Measurements from ENCODE around the gene AGXT2.
"Not testable (repeated sequence)": the region's sequence is repeated elsewhere in the genome, so short reads cannot be mapped to it uniquely, and the experiment has no call there.

Gene AGXT2

DNA sequence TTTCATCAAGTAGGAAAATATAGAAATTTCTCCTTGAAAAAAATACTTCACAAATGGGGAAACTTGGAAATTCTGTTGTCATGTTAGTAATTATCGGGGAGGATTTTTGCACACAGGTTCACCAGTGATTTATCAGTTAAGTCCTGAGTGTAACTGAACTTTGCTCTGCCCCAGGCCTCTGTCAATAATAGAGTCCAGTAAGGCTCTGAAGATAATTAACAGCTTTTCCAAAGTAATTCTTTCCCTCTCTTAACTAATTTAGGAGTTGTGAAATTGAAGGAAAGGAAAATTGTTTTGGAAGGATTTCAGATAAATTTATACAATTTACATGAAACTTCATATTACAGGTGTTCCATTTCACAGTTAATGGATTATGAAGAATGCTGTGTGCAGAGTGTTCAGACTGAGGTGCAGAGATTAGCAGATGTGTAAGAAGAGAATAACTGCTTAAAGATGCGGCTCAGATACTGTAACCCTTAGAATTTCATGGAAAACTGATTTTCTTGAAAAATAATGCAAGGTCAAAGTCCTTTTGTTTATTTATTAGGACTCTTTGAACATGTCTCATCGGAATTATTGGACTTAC, 2.9 kb upstream of the AGXT2 start:
- no peak for DNase-seq

DNA sequence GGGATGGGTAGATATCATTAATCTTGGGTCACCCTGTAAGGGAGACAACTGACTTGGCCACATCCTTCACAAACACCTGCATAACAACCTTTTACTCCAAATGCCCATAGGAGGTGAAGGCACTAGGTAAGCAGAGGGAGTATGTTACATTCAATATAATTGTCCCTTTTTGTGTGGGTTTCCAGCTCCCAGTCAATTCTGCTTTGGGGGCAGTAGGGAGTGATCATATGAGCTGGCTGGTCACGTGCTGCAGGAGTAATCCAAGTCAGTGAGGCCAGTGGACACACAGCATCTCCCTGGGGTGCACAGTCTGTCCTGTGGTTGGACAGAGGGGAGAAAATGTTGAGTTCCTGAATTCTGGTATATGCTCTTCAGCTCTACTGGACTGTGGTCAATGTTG, 1.2 kb upstream of the AGXT2 start:
- no peak for DNase-seq

DNA sequence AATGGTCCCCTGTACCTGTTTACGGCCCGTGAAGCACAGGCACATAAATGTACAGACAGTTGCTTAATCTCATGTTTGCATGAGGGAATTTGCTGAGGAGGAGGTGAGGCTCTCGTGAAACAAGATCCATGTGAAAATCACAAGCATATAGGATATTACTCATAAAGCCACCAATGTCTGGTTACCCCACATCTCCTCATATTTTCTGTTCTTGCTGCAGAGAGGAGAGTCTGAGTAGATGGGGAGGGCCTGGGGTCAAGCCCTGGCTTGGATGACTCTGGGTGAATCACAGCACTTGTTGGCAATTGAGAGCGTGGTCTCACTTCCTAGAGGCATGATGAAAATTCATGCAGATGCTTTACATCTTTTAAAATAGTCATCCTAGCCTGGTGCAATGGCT, 975 bp downstream of the AGXT2 start:
- DNase-seq: no peak

DNA sequence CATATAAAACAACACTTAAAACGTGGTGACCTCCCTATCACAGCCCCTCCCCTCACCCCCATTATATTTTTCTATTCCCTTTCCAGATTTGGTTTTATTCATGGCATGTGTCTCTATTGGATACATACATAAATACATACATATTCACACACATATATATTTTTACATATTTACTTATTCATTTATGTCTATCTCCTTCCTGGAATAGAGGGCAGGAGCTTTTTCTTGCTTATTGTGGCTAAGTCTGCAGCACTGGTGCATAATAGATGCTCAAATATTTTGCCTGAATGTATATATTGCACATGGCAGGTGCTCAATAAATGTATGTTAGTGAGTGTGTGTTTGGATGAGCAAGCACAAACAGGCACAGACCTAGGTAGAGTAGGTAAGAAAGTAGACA, 2.5 kb downstream of the AGXT2 start:
- DNase-seq: no peak

DNA sequence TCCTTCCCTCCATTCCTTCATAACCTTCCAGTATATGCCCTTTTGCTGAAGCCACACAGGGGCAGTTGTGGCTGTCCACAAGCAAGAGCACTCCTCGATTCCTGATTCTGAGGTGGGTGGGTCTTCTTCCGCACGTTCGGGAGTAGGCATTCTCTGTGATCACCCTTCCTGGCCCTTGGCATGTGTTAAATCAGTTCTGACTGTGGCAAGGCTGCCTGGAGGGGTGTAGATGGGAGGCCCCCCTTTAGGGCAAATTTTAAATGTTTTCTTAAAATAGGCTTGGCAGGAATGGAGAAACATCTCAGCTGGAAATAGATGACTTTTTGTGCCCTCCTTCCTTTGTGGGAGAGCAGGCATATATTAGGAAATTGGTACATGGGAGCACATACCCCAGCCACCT, 3.1 kb downstream of the AGXT2 start:
- no peak for DNase-seq

DNA sequence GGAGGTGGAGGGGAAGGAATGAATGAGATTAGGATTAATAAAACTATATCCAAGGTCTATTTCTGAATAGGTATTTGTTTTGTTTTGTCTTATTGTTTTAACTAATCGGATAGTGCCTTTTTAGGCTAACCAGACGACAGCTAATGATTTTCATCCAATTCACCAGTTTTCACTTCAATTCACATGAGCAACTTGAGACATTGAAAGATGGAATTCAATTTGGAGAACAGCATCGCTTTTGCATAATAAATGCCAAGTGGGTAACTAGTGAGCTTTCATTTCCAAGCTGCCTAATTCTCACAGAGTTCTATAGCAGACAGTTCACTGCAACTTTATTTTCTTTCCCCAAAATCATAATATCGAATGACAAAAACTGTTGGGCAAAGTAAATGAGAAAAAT, 5.0 kb downstream of the AGXT2 start:
- no peak for DNase-seq

DNA sequence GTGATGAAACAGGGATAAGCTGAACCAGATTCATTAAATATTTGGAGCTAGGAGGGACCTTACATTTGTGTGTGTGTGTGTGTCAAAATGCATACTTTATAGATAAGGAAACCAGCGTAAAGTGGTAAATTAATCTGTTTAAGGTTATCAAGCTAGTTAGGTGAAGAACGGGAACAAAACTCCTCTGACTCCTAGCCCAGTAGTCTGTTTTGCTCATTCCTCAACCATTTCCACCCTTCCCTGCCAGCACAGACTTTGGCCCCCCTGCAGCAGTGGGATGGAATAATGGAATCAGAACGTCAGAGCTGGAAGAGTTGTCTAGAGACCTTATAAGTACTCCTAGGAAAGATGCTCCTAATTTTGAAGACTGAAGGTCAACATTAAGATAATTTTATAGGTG, 6.5 kb downstream of the AGXT2 start:
- no peak for DNase-seq

DNA sequence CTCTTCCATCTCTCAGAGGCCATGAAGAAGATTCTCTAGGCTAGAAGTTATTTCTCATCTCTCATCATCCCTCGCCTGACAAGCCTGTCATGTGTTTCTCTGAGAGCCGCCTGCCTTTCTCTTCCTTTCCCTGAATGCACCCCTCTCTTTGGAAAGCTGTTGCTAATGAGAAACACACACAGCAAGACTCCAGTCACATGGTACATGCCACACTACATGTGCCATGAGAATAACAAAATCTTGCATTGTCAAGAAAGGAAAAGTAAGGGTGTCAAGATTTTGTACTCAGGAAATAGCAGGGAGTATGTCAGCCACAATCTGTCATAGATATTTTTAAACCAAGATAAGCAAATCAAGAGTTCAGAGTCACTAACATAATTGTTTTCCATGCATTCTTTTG, 8.9 kb downstream of the AGXT2 start:
- DNase-seq: no peak

DNA sequence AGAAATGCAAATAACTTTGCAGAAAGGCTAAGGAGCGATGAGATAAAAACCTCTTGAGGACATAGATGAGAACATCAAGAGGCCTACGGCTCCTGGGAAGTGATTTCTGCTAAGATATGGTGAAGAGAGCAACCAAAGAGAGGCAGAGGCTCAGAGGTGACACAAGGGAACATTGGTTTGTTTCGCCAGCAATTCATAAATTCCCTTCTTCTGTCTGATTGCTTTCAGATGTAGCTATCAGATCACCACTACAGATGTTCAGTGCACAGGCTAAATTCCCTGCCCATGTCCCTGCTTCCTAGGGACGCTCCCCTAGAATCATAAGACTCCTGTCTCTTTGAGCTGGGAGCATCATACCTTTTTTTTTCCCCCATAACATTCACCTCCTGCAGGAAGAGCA, 11.2 kb downstream of the AGXT2 start:
- no peak for DNase-seq

DNA sequence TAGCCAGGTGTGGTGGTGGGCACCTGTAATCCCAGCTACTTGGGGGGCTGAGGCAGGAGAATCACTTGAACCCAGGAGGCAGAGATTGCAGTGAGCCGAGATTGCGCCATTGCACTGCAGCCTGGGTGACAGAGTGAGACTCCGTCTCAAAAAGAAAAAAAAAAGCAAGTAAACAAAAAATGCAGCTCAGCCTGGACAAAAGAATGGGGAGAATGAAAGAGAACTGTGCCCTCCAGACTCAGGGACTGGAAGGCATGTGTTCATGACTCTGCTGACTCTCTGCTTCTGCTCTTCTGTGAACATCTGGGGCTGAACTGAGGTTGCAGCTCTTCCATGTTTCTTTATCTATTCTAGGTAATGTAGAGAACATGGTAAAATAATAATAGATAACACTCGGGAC, 11.8 kb downstream of the AGXT2 start:
- not testable (repeated sequence) for DNase-seq

DNA sequence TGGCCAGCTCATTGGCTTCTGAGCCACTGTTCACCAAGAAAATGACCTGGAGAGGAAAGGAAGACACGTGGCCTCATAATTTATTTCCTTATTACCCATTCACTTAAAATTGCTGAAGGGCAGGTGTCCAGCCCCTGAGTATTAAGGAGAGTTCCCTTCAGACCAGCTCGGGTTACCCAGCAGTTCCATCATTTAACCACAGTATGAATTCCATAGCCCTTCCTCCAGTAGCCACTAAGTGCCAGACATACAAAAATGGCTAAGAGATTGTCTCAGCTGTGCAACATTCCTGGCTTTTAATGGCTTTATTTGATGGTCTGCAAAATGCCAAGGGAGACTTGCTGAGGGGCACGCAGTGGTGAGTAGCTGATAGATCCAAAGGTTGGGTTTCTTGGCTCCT, 12.5 kb downstream of the AGXT2 start:
- no peak for DNase-seq

DNA sequence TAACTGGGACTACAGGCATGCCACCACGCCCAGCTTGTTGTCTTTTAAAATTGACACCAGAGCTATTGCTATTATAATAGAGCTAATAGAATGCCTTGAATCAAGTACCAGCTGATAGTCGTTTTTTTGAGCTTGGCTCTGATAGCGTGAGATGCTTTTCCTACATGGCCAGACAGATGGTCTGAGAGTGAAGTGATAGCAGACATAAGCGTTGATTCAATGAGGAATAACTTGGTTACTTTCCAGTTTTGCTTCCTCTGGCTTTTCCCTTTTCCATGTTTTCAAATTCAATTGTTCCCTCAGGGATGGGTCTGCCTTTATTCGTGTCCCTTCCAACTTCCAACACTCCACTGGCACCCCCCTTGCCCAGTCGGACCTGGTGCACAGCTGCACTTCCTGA, 15.4 kb downstream of the AGXT2 start:
- DNase-seq: no peak

DNA sequence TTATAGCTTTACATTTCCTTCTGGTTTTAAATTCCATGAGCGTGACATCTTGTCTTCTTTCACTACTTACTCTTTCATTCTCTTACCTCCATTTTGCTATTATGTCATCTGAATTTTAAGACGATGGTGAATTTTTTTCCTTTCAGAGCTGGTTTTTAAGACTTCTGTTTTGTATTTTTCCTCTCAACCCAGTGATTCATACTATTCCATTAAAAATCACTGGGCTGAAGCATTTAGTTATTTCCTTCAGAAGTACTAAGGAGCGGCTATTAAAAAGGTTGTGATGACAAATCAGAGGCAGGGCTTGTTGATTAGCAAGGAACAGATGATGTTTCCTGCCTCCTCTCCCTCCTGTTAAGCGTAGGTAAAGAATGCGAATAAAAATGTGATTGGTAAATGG, 16.5 kb downstream of the AGXT2 start:
- no peak for DNase-seq

DNA sequence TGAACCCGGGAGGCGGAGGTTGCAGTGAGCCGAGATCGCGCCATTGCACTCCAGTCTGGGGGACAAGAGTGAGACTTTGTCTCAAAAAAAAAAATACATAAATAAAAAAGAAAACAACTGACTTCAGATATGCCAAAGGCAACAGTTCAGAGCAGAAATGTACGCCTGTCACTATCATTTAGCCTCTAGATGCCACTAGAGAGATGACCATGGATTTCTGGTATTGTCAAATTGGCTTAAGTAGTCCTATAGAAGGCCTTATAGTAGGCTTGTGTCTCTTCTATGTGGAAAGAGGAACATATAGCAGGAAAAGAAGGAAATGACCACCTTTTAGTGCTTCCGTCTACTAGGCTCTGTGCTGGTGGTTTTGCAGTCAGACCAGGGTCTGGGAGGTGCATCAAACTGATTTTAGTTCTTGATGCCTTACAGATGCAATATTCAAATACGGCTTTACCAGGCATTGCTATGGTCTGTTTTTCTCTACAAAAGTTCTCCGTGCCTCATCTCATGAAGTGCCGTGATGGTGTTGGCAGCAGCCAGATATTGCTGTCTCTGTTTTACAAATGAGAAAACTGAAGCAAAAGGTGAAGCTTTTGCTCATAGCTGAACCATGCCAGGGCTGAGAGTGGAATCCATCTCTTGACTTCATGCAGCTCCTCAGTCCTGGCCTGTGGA, 17.2 kb downstream of the AGXT2 start:
- no peak for DNase-seq

DNA sequence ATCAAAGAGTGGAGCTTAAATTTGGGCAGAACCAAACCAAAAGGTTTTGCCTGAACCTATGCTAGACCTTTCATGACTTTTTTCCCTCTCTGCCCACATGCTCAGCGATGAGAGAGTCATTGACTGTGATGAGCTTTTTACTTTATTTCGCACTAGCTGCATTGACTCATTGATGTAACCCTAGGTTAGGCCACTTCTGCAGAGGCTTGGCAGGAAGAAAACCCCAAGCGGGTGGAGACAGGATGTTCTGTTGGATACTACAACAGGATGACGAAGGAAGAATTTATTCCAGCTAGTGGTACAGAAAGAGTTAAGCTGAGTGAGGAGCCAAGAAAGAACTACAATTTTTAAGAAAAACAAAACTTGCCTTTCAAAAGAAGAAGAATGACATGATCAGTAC, 18.4 kb downstream of the AGXT2 start:
- DNase-seq: no peak

DNA sequence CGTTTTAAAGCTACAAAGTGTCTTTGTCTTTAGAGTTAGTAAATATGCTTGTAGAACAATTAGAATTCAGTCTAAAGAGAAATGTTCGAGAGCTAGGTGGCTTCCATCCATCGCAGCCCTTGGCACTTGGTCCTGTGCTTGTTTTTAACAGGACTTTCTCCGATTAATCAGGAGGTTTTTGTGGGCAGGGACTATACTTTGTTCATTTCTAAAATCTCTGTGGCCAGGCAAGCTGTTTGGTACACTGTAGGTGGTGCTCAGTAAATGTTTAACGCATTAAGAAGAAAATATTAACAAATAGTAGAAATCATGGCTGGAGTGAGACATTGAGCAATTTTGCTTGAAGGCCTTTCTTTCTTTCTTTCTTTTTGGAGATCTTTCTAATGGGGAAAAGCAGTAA, 20.8 kb downstream of the AGXT2 start:
- no peak for DNase-seq

DNA sequence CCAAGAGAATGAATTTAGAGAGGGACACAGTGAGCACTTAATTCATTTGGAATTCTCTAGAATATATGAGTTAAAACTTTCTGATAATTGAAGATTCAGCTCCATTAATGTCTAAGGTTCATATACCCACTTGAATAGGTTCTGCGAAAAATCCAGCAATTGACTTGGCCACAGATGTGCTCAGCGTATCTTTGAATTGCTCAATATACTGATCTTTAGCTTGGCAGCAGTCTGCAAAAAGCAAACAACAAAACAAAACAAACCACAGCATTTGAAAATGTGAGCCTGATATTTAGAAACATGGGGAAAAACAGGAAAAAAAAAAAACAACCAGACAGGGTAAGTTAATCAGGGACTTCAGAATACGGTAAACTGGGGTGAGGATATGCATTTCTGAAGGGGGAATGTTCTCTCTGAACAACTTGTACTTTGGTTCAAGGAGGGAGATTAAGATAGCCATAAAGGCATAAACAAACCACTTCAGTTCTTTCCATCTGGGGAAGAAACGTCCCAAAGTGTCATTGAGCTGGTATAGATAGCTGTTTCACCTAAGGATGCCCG, 21.4 kb downstream of the AGXT2 start:
- no peak for DNase-seq

DNA sequence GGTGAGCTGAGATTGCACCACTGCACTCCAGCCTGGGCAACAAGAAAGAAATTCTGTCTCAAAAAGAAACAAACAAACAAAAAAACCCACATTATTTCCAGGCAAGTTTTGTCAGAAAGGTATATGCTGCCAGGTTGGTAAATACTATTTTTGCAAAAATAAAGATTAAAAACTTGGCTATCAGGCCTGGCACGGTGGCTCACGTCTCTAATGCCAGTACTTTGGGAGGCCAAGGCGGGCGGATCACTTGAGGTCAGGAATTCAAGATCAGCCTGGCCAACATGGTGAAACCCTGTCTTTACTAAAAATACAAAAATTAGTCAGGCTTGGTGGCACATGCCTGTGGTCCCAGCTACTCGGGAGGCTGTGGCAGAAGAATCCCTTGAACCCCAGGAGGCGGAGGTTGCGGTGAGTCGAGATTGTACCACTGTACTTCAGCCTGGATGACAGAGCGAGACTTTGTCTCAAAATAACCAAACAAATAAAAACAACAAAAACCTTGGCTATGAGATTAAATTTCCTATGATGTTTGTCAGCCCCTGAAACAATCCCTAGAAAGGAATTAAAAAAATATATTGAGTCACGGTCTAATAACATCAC, 22.7 kb downstream of the AGXT2 start:
- DNase-seq: no peak

DNA sequence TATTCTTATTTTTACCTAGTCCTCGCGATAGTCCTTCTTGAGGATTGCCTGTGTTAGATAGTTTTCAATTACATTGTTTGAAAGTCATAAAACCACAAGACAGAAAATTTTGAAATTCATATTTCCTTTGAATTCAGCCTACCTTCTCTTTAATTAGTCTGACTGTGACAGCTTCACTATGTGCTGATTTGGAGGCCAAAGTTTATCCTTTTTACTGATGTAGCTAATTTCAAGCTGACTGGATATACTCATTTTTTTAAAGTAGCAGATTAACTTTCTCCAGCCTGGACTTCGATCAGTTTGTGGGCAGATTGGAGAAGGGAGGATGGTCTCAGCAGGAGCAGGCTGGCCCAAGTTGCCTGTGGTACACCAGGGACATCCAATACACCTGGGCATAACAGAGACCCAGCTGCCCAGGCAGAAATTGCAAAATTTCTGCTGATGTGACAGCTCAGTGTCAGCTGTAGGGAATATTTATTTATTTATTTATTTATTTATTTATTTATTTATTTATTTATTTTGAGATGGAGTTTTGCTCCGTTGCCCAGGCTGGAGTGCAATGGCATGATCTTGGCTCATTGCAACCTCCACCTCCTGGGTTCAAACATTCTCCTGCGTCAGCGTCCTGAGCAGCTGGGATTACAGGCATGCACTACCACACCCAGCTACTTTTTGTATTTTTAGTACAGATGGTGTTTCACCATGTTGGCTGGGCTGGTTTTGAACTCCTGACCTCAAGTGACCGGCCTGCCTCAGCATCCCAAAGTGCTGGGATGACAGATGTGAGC, 24.2 kb downstream of the AGXT2 start:
- DNase-seq: no peak

DNA sequence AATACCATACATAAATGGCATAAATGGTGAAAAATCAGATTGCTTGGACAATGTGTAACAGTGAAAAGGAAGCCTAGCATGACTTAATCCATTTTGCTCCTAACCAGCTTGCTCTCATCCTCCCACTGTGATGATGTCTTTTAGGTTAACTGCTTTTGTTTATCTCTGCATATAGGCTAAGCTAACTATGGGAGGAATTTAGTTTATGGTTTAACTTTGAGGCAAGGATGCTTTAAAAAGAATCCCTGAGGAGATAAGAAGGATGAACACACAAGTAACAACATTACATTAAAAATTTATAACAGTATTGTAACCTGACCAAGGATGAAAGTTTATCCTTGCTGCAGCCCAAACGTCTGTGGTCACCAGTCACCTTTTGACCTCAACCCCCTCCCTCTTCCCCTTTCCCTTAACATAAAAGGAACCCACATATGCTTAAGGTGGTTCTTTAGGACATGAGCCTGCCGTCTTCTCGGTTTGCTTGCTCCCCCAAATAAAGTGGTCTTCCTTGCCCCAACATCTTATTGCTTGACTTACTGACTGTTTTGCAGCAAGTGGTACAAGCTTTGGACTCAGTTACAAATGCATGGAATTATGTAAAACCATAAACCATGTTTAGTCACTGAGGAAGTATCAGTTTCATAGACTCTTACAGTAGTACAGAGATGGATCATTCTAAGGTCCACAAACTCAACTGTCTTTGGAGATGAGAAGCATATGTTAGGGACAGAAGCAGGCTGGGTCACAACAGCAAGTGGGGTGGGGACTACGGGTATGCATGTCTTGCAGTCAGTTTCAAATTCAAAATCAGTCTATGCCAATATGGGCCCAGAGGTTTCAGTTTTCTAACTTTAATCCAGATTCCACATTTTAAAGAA, 31.3 kb downstream of the AGXT2 start:
- DNase-seq: no peak

DNA sequence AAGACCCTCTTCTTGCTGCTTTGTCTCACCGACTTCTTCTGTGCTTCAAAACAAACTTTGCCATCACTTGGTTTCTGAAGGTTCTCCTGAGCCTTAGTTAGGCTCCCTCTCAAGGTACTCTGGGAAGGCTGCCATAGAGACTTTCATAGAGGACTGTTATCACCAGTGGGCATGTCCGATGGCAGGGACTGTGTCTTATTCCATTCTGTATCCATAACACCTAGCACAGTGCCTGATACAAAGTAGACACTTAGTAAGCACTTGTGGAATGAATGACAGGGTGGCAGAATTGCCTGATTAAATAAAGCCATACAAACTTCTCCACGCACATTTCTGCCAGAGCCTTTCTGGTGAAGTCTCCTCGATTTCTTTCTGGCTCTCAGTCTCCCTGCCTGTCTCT, 32.7 kb downstream of the AGXT2 start:
- no peak for DNase-seq

DNA sequence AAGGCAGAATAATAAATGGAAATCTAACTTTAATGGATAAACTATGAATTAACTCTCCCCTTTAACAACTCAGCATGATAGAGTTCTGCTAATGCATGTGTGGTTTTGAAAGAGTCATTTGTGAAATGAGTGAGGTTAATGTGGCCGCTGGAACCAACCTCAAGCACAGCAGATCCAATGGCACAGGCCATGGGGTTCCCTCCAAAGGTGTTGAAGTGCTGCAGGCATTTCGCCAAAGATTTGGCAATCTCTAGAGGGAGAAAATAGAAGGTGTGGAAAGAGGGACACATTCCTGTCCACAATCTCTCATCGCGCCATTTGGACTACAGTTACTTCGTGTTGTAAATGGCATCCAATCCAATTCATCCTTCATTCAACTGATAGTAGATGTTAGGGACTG, 35.0 kb downstream of the AGXT2 start:
- no peak for DNase-seq

DNA sequence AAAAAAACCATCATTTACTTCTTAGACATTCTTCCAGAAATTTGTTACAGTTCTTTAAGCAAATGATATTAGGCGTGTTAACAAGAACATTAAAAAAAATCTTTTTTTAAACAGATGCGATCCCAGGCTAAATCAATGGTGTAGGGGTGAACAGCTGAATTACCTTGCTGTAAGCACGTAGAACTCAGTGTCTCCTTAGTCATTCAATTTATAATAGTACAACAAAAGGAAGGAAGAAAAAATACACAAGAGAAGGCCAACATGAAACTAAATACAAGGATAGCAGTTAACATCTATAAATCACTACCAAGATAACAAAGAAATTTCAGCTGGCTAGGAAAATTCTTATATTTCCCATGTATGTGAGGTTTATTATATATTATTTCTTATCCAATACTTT, 35.4 kb downstream of the AGXT2 start:
- no peak for DNase-seq
